SJCRH30 (cell line): ENCODE results near the gene MGRN1. TPM values are rescaled to one million over a fixed set of nuclear protein-coding genes. Genes with fewer than 3 reads are reported as not detected.

Experiments used
- DNase-seq, 2 experiments: peaks; one replicate each; pipeline ENCODE4 v3.0.0-alpha.2; 2015 to 2020
- H3K27ac ChIP-seq: fragments of 250-450 bp; sonication (Bioruptor Pico); 2 replicates; pipeline ENCODE4 v1.5.1; 2020; ENCODE audit warnings: mild to moderate bottlenecking, moderate library complexity
- H3K27me3 ChIP-seq: fragments of 250-450 bp; sonication (Bioruptor Pico); 2 replicates; pipeline ENCODE4 v1.5.1; 2020; ENCODE audit warnings: mild to moderate bottlenecking, moderate library complexity
- H3K36me3 ChIP-seq: fragments of 250-450 bp; sonication (Bioruptor Pico); 2 replicates; pipeline ENCODE4 v1.5.1; 2020; ENCODE audit warnings: mild to moderate bottlenecking, moderate library complexity
- H3K4me1 ChIP-seq: fragments of 250-450 bp; sonication (Bioruptor Pico); 2 replicates; pipeline ENCODE4 v1.5.1; 2020; ENCODE audit warnings: mild to moderate bottlenecking, moderate library complexity
- H3K4me3 ChIP-seq: fragments of 250-450 bp; sonication (Bioruptor Pico); 2 replicates; pipeline ENCODE4 v1.5.1; 2020; ENCODE audit warnings: mild to moderate bottlenecking, moderate library complexity
- H3K9me3 ChIP-seq: fragments of 250-450 bp; sonication (Bioruptor Pico); replicated peaks from 2 replicates; pipeline ENCODE4 v1.5.1; 2020; ENCODE audit warnings: mild to moderate bottlenecking, moderate library complexity
- total RNA-seq: library from RNA; depleted of rRNA; stranded (reverse); fragments of >200 nt; shearing (Covaris generic); gene quantifications from 2 replicates; pipeline ENCODE4 v1.2.3, GENCODE V29; 2014

MGRN1 gene
- total RNA-seq, 1 experiment from 2014 or later, result 13.8 TPM

DNA sequence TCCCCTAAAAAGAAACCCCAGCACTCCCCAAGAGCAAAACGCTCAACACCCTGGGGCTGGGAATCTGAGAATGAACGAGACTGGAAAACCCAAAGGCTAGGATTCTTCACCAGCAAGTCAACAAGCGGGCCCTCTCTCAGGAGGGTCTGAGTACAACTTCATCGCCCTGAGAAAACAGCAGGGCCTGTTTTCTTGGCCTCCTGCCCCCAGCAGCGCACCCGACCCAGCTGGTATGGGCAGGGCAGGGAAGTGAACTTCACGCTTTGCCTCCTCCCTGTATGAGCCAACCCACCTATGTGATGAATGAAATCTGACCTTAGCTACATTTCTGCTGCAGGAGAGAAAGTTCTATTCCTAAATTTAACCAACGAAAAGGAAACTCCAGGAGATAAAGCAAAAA lies 79.9 kb downstream of the MGRN1 start:
- H3K36me3 ChIP-seq, result 0 out of 2 replicates have a peak, but pooled peaks cover 2% of the 10 kb centered on the region

GRCh38 chr16:4704913-4705312 lies 80.3 kb downstream of the MGRN1 start:
- Histone ChIP-seq H3K4me3 (no peak overlapping the region), H3K9me3 (no peaks in the 10 kb centered on the region), H3K27me3 (no peaks in the 10 kb centered on the region), H3K36me3 (0 out of 2 replicates have a peak, but pooled peaks cover 2% of the 10 kb centered on the region), H3K27ac (no peak overlapping the region), H3K4me1 (no peaks in the 10 kb centered on the region)
- DNase-seq, result no peak

More for the DNA sequence above, 79.9 kb downstream of the MGRN1 start:
- no peak for DNase-seq
- no peaks in the 10 kb centered on the region for H3K27me3 ChIP-seq
- H3K4me1 ChIP-seq, result no peaks in the 10 kb centered on the region
- no peak overlapping the region for H3K27ac ChIP-seq
- H3K9me3 ChIP-seq, result no peaks in the 10 kb centered on the region
- H3K4me3 ChIP-seq, result no peak overlapping the region

DNA sequence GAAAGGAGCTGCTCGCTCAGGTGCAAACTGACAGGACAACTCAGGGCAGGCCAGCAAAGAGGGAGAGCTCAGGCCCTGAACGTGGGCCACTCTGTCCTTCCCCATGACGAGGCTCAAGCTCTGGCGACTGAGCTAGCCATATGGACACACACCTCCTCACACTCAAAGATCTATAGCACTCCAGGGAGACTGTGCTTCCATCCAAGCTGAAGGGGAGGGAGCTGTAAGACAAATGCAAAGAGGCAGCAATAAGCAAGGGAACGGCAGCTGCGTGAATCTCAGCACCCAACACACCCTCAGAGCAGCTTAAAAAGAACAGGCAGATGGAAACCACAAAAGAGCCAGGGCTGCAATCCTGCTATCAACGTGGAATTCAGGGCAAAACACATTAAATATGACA lies 82.2 kb downstream of the MGRN1 start:
- Histone ChIP-seq H3K9me3 (no peaks in the 10 kb centered on the region), H3K4me1 (no peaks in the 10 kb centered on the region), H3K4me3 (no peak overlapping the region), H3K27me3 (no peaks in the 10 kb centered on the region), H3K27ac (no peak overlapping the region), H3K36me3 (0 out of 2 replicates have a peak, but pooled peaks cover 2% of the 10 kb centered on the region)
- DNase-seq, result no peak

DNA sequence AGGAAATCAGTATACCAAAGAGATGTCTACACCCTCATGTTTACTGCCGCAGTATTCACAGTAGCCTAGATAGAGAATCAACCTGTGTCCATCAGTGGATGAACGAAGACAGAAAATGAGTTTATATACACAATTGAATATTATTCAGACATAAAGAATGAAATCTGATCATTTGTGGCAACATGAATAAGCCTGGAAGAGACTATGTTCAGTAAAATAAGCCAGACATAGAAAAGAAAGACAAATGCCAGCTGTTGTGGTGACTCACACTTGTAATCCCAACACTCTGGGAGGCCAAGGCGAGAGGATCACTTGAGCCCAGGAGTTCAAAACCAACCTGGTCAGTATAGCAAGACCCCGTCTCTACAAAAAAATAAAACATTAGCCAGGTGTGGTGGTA lies 84.9 kb downstream of the MGRN1 start:
- H3K4me3 ChIP-seq, result no peak overlapping the region
- no peak overlapping the region for H3K27ac ChIP-seq
- H3K9me3 ChIP-seq, result no peaks in the 10 kb centered on the region
- peak in 1 of 2 experiments; percentile 23 for DNase-seq
- peaks cover 7% of the 10 kb centered on the region; the same call in 1 of the 2 replicates for H3K36me3 ChIP-seq
- H3K27me3 ChIP-seq, result no peaks in the 10 kb centered on the region
- peaks cover 2% of the 10 kb centered on the region; the same call in 1 of the 2 replicates for H3K4me1 ChIP-seq

DNA sequence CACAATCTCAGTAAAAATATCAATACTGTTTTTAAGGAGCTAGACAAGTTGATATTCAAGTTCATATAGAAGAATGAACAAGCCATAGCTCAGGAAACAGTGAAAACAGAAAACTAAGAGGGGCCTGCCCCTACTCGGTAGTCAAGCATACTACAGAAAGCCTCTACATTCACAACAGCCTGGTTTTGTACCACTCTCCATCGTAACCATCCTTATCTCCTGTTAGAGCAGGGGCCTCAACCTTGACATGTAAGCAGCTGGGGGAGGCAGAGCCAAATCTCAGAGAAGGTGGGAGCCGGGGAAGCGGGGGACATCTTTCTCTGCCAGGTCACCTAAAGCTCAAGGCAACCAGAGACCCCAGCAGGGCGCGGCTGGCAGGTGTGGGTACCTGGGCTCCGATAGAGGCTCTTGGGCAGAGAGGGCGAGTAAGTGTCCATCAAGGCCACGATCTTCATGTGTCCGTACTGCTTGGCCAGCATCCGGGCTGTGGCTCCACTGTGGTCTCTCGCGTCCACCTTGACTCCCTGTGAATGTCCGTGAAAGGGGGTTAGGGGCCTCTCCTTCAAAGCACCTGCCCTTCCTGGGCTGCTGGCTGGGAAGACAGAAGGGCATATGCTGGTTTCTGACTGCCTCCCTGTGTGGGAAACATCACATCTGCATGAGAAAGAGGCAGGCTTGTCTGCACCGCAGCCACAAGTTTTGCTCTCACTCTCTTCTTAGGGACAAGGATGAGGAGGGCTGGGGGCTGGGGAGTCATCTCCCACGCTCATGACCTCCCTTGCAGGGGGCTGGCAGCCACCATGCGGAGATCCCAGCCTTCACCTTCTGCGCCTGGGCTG lies 89.3 kb downstream of the MGRN1 start:
- no peak overlapping the region for H3K4me3 ChIP-seq
- DNase-seq, result no peak
- H3K36me3 ChIP-seq, result peaks cover 5% of the 10 kb centered on the region; the same call in 1 of the 2 replicates
- no peaks in the 10 kb centered on the region for H3K9me3 ChIP-seq
- peaks cover 10% of the 10 kb centered on the region for H3K4me1 ChIP-seq
- H3K27ac ChIP-seq, result no peak overlapping the region; the same call in 1 of the 2 replicates
- no peaks in the 10 kb centered on the region for H3K27me3 ChIP-seq

- no peaks in the 10 kb centered on the region for H3K27me3 ChIP-seq
- no peak overlapping the region for H3K4me3 ChIP-seq
- peaks cover 5% of the 10 kb centered on the region; the same call in 1 of the 2 replicates for H3K36me3 ChIP-seq
- DNase-seq, result peak; percentile 60 to 81
- no peaks in the 10 kb centered on the region for H3K9me3 ChIP-seq
- peaks cover 10% of the 10 kb centered on the region for H3K4me1 ChIP-seq
- peak overlapping the region; percentile 68 for H3K27ac ChIP-seq
These were observed 90.4 kb downstream of the MGRN1 start for GRCh38 chr16:4714996-4715395.

GRCh38 chr16:4718466-4718865 lies 93.8 kb downstream of the MGRN1 start:
- Histone ChIP-seq H3K4me1 (peaks cover 10% of the 10 kb centered on the region), H3K9me3 (no peaks in the 10 kb centered on the region), H3K27ac (no peak overlapping the region), H3K27me3 (no peaks in the 10 kb centered on the region), H3K36me3 (peaks cover 5% of the 10 kb centered on the region; the same call in 1 of the 2 replicates), H3K4me3 (no peak overlapping the region)
- no peak for DNase-seq

DNA sequence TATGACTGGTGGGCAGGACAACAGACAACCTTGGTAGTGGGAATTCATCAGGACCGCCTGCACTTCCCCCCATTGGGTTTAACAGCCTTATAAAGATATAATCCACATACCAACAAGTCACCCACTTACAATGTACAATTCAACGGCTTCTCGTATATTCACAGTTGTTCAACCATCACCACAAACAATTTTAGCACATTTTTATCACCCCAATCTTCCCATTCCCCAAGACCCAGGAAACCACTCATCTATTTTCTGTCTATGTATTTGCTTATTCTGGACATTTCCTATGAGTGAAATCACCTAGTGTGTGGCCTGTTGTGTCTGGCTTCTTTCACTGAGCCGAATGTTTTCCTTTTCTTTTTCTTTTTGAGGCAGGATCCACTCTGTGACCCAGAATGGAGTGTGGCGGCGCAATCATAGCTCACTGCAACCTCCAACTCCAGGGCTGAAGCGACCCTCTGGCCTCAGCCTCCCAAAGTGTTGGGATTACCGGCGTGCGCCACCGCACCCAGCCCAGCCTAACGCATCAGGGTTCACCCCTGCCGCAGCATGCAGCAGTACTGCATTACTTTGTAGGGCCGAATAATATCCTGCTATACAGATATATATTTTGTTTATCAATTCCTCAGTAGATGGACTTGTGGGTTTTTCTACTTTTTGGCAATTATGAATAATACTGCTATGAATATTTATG lies 98.6 kb downstream of the MGRN1 start:
- H3K27ac ChIP-seq, result no peak overlapping the region
- no peaks in the 10 kb centered on the region for H3K4me1 ChIP-seq
- no peak for DNase-seq
- H3K9me3 ChIP-seq, result no peaks in the 10 kb centered on the region
- H3K4me3 ChIP-seq, result no peak overlapping the region
- H3K27me3 ChIP-seq, result no peaks in the 10 kb centered on the region
- H3K36me3 ChIP-seq, result peaks cover 2% of the 10 kb centered on the region; the same call in 1 of the 2 replicates

GRCh38 chr16:4724661-4725270 lies 100.1 kb downstream of the MGRN1 start:
- no peaks in the 10 kb centered on the region for H3K9me3 ChIP-seq
- H3K36me3 ChIP-seq, result peaks cover 2% of the 10 kb centered on the region; the same call in 1 of the 2 replicates
- H3K27ac ChIP-seq, result peak overlapping the region; percentile 52
- no peaks in the 10 kb centered on the region for H3K4me1 ChIP-seq
- DNase-seq, result peak; percentile 26 to 56
- H3K4me3 ChIP-seq, result no peak overlapping the region
- H3K27me3 ChIP-seq, result no peaks in the 10 kb centered on the region

DNA sequence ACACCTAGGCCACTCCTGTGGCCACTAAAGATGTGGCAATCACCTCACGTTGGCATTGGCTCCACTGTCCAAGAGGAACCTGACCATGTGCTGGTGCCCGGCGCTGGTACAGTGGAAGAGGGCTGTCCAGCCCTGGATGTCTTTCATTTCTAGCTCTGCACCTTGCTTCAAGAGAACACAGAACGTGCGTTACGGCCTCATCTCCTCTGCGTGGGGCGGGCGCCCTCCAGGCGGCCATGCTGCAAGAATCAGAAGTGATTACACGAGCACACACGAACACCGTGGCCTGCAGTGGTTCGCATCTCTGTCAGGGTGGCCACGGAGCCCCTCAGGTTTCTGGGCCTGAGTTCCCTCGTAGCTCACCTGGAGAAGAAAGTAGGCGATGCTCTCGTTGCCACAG lies 102.0 kb downstream of the MGRN1 start:
- DNase-seq, result no peak
- Histone ChIP-seq H3K36me3 (peaks cover 6% of the 10 kb centered on the region; the same call in 1 of the 2 replicates), H3K4me3 (no peak overlapping the region), H3K27me3 (no peaks in the 10 kb centered on the region), H3K27ac (no peak overlapping the region), H3K4me1 (no peaks in the 10 kb centered on the region), H3K9me3 (no peaks in the 10 kb centered on the region)

- no peak for DNase-seq
- Histone ChIP-seq H3K9me3 (no peaks in the 10 kb centered on the region), H3K4me1 (no peaks in the 10 kb centered on the region; the same call in 1 of the 2 replicates), H3K27ac (no peak overlapping the region), H3K27me3 (no peaks in the 10 kb centered on the region), H3K36me3 (peaks cover 6% of the 10 kb centered on the region; the same call in 1 of the 2 replicates), H3K4me3 (no peak overlapping the region)
These were observed 104.0 kb downstream of the MGRN1 start for GRCh38 chr16:4728676-4729075.

- H3K4me3 ChIP-seq, result no peak overlapping the region
- H3K27ac ChIP-seq, result no peak overlapping the region
- H3K27me3 ChIP-seq, result no peaks in the 10 kb centered on the region
- H3K9me3 ChIP-seq, result no peaks in the 10 kb centered on the region
- no peaks in the 10 kb centered on the region; the same call in 1 of the 2 replicates for H3K4me1 ChIP-seq
- no peak for DNase-seq
- peaks cover 6% of the 10 kb centered on the region; the same call in 1 of the 2 replicates for H3K36me3 ChIP-seq
These were observed 105.2 kb downstream of the MGRN1 start for GRCh38 chr16:4729876-4730275.

DNA sequence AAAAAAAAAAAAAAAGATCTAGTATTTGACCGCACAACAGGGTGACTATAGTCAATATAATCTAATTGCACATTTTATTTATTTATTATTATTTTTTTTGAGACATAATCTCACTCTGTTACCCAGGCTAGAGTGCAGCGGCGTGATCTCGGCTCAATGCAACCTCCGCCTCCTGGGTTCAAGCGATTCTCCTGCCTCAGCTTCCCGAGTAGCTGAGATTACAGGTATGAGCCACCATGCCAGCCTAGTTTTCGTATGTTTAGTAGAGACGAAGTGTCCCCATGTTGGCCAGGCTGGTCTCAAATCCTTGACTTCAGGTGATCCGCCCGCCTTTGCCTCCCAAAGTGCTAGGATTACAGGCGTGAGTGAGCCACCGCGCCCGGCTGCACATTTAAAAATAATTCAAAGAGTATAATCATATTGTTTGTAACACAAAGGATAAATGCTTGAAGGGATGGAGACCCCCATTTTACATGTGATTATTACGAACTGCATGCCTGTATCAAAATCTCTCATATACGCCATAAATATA lies 108.7 kb downstream of the MGRN1 start:
- Histone ChIP-seq H3K9me3 (no peaks in the 10 kb centered on the region), H3K4me3 (peak overlapping the region; percentile 79), H3K36me3 (peaks cover 4% of the 10 kb centered on the region; the same call in 1 of the 2 replicates), H3K4me1 (peaks cover 3% of the 10 kb centered on the region; the same call in 1 of the 2 replicates), H3K27ac (no peak overlapping the region; the same call in 1 of the 2 replicates), H3K27me3 (no peaks in the 10 kb centered on the region)
- DNase-seq, result no peak

- H3K27me3 ChIP-seq, result no peaks in the 10 kb centered on the region
- DNase-seq, result no peak
- H3K9me3 ChIP-seq, result no peaks in the 10 kb centered on the region
- peaks cover 3% of the 10 kb centered on the region; the same call in 1 of the 2 replicates for H3K4me1 ChIP-seq
- H3K36me3 ChIP-seq, result peaks cover 4% of the 10 kb centered on the region; the same call in 1 of the 2 replicates
- H3K27ac ChIP-seq, result peak overlapping the region; percentile 19; the same call in 1 of the 2 replicates
- H3K4me3 ChIP-seq, result peak overlapping the region; percentile 79
These were observed 109.1 kb downstream of the MGRN1 start for GRCh38 chr16:4733747-4734062.
